Measurements from ENCODE around the gene MGAT1.

MGAT1 gene

GRCh38 chr5:180803181-180804128 is 849 bp upstream of the MGAT1 start:
- no peaks in the 10 kb centered on the region for H3K27me3 ChIP-seq (ENCODE audit: control insufficient read depth in 1 of 2, insufficient read depth in 2 of 2, low read length in 2 of 2)
- peak overlapping the region; percentile 72 to 85 for H3K9ac ChIP-seq (ENCODE audit: low read length in 2 of 2)
- peak overlapping the region; percentile 84 for H3K27ac ChIP-seq (ENCODE audit: low read length)
- H3K9me3 ChIP-seq (ENCODE audit: control insufficient read depth in 2 of 2, low read length in 2 of 2), result no peaks in the 10 kb centered on the region
- peak overlapping the region; percentile 40 to 86 for H3K4me3 ChIP-seq (ENCODE audit: low read length in 2 of 2)
- peaks cover 0 to 10% of the 10 kb centered on the region in 2 donors for H3K36me3 ChIP-seq (ENCODE audit: control insufficient read depth in 2 of 2, insufficient read depth in 2 of 2, low read length in 2 of 2)
- peaks cover 76% of the 10 kb centered on the region for H3K4me1 ChIP-seq (ENCODE audit: control insufficient read depth, insufficient read depth, low read length)

DNA sequence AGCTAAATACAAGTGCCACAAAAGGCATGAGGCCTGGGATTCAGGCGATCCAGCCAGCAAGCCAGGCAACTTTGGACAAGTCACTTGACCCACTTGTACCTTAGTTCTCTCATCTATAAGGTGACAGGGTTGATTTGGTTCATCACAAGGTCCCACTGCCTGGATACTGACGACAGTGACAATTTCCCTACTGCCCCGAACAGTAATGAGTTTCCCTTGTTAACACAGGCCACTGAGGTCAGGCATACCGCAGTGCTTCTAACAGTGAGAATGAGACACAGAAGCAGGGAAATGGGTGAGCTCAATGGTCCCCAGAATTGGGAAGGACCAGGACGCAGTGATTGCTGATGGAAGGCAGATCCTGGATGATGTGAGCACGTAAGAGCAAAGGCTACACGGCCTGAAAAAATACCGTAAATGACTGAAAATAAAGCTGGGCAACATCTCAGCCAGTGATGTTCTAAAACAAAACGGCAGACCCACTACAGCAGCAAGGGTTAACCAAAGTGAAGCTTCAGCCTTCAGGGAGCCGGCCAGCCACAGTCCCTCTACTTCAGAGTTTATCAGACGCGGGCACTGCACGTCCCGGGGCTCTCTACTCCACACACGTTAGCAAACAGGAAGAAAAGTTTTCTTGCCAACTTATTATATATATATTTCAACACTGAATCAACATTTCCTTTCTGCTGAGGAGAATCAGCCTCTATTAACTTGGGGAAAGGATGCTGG is 846 bp downstream of the MGAT1 start:
- H3K27me3 ChIP-seq (ENCODE audit: control insufficient read depth in 1 of 2, insufficient read depth in 2 of 2, low read length in 2 of 2), result no peaks in the 10 kb centered on the region
- peak overlapping the region; percentile 82 for H3K27ac ChIP-seq (ENCODE audit: low read length)
- H3K9me3 ChIP-seq (ENCODE audit: control insufficient read depth in 2 of 2, low read length in 2 of 2), result no peaks in the 10 kb centered on the region
- H3K36me3 ChIP-seq (ENCODE audit: control insufficient read depth in 2 of 2, insufficient read depth in 2 of 2, low read length in 2 of 2), result peaks cover 0 to 8% of the 10 kb centered on the region in 2 donors
- peaks cover 73% of the 10 kb centered on the region for H3K4me1 ChIP-seq (ENCODE audit: control insufficient read depth, insufficient read depth, low read length)
- H3K9ac ChIP-seq (ENCODE audit: low read length in 2 of 2), result peak overlapping the region; percentile 83 to 85
- H3K4me3 ChIP-seq (ENCODE audit: low read length in 2 of 2), result peak overlapping the region; percentile 72 to 86

GRCh38 chr5:180799902-180800801 is 2.5 kb downstream of the MGAT1 start:
- Histone ChIP-seq H3K9ac (ENCODE audit: low read length in 2 of 2) (peak overlapping the region in 1 of 2 donors; percentile 47), H3K36me3 (ENCODE audit: control insufficient read depth in 2 of 2, insufficient read depth in 2 of 2, low read length in 2 of 2) (peaks cover 3 to 5% of the 10 kb centered on the region in 2 donors), H3K27me3 (ENCODE audit: control insufficient read depth in 1 of 2, insufficient read depth in 2 of 2, low read length in 2 of 2) (no peaks in the 10 kb centered on the region), H3K9me3 (ENCODE audit: control insufficient read depth in 2 of 2, low read length in 2 of 2) (no peaks in the 10 kb centered on the region), H3K27ac (ENCODE audit: low read length) (peak overlapping the region; percentile 32), H3K4me1 (ENCODE audit: control insufficient read depth, insufficient read depth, low read length) (peaks cover 67% of the 10 kb centered on the region), H3K4me3 (ENCODE audit: low read length in 2 of 2) (peak overlapping the region in 1 of 2 donors; percentile 44)

DNA sequence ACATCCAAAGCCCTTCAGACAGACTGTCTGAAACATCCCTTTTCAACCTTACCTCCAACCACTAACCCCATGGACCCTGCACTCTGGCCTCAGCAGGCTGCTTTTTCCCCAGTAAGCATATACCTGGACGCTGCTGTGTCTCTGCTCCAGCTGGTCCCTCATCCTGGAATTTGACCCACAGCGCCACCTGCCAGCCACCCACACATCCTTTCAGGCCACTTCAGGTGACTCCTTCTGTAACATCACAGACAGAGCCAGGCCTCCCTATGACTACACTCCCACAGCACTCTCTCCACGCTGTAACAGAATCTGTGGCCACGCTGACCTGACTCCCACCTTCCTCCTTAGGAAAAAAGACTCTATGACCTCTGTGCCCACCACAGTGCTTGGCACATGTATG is 3.4 kb downstream of the MGAT1 start:
- Histone ChIP-seq H3K4me1 (ENCODE audit: control insufficient read depth, insufficient read depth, low read length) (peaks cover 58% of the 10 kb centered on the region), H3K36me3 (ENCODE audit: control insufficient read depth in 2 of 2, insufficient read depth in 2 of 2, low read length in 2 of 2) (peaks cover 3 to 7% of the 10 kb centered on the region in 2 donors), H3K9ac (ENCODE audit: low read length in 2 of 2) (no peak overlapping the region), H3K4me3 (ENCODE audit: low read length in 2 of 2) (peak overlapping the region in 1 of 2 donors; percentile 44), H3K9me3 (ENCODE audit: control insufficient read depth in 2 of 2, low read length in 2 of 2) (no peaks in the 10 kb centered on the region), H3K27me3 (ENCODE audit: control insufficient read depth in 1 of 2, insufficient read depth in 2 of 2, low read length in 2 of 2) (no peaks in the 10 kb centered on the region), H3K27ac (ENCODE audit: low read length) (peak overlapping the region; percentile 6)

GRCh38 chr5:180798193-180798592 is 4.4 kb downstream of the MGAT1 start:
- no peak overlapping the region for H3K9ac ChIP-seq (ENCODE audit: low read length in 2 of 2)
- H3K36me3 ChIP-seq (ENCODE audit: control insufficient read depth in 2 of 2, insufficient read depth in 2 of 2, low read length in 2 of 2), result peaks cover 3 to 7% of the 10 kb centered on the region in 2 donors
- H3K4me3 ChIP-seq (ENCODE audit: low read length in 2 of 2), result peak overlapping the region in 1 of 2 donors; percentile 15
- no peaks in the 10 kb centered on the region for H3K9me3 ChIP-seq (ENCODE audit: control insufficient read depth in 2 of 2, low read length in 2 of 2)
- no peak overlapping the region for H3K27ac ChIP-seq (ENCODE audit: low read length)
- peaks cover 51% of the 10 kb centered on the region for H3K4me1 ChIP-seq (ENCODE audit: control insufficient read depth, insufficient read depth, low read length)
- H3K27me3 ChIP-seq (ENCODE audit: control insufficient read depth in 1 of 2, insufficient read depth in 2 of 2, low read length in 2 of 2), result no peaks in the 10 kb centered on the region

DNA sequence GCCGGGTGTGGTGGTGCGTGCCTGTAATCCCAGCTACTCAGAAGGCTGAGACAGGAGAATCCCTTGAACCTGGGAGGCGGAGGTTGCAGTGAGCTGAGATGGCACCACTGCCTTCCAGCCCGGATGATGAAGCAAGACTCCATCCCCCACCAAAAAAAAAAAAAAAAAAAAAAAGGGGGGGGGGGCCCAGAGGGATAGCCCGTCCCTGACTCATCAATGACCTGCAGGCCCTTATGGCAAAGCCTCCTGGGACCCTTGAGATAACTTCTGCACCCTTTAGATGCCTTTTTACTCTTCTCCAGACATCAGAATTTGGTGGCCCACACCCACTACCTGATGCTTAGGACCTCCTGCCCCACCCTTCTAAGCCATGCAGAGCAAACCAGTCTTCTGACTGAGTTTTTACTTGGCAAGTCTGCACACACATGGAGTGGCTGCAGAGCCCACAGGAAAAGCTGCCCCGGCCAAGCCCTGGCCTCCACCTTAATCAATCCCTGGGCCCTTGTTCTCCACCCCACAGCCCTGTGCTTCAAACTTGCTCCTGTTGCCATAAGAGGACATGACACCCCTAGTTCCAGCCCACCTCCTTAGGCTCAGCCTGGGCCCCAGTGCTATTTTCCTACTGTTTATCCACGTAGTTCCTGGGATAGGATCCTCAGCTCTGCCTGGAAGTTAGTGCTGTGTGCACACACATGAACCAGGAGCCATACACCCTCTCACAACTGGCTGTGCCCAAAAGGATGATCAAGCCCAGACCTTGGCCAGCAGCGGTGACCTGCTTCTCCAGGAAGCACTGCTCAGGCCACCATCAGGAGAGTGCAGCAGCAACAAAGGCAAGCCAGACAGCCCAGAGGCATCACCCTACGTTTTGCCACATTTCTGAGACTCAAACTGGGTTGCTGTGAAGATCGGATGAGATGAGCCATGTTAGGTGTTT is 5.1 kb downstream of the MGAT1 start:
- Histone ChIP-seq H3K4me1 (ENCODE audit: control insufficient read depth, insufficient read depth, low read length) (peaks cover 48% of the 10 kb centered on the region), H3K27ac (ENCODE audit: low read length) (no peak overlapping the region), H3K4me3 (ENCODE audit: low read length in 2 of 2) (peak overlapping the region in 1 of 2 donors; percentile 35), H3K27me3 (ENCODE audit: control insufficient read depth in 1 of 2, insufficient read depth in 2 of 2, low read length in 2 of 2) (no peaks in the 10 kb centered on the region), H3K9ac (ENCODE audit: low read length in 2 of 2) (no peak overlapping the region), H3K36me3 (ENCODE audit: control insufficient read depth in 2 of 2, insufficient read depth in 2 of 2, low read length in 2 of 2) (peaks cover 3 to 7% of the 10 kb centered on the region in 2 donors), H3K9me3 (ENCODE audit: control insufficient read depth in 2 of 2, low read length in 2 of 2) (no peaks in the 10 kb centered on the region)

DNA sequence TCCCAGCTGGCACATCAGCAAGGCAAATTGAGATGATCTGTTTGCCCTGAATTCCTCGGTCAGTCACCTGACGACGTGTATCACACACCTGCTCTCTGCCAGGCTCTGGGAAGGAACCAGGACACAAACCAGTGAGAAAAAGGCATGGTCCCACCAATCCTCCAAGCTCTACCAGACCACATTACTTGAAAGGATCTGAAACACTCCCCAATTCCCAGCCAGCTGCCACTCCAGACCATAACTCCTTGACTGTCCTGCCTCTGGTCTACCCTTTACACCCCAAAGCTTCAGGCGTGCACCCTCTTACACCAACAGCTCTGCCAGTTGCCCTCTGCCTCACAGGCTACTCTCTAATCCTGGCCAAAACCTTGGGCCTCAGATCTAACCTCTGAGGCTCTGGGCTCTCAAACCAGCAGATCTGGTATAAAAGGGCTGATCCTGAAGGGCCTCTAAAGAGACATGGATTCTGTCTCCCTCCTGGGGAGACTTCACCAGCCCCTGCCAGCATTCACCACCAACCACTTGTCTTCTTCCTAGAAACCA is 6.8 kb downstream of the MGAT1 start:
- H3K4me1 ChIP-seq (ENCODE audit: control insufficient read depth, insufficient read depth, low read length), result peaks cover 36% of the 10 kb centered on the region
- no peak overlapping the region for H3K27ac ChIP-seq (ENCODE audit: low read length)
- H3K36me3 ChIP-seq (ENCODE audit: control insufficient read depth in 2 of 2, insufficient read depth in 2 of 2, low read length in 2 of 2), result peaks cover 17 to 23% of the 10 kb centered on the region in 2 donors
- H3K4me3 ChIP-seq (ENCODE audit: low read length in 2 of 2), result no peak overlapping the region
- no peaks in the 10 kb centered on the region for H3K9me3 ChIP-seq (ENCODE audit: control insufficient read depth in 2 of 2, low read length in 2 of 2)
- no peak overlapping the region for H3K9ac ChIP-seq (ENCODE audit: low read length in 2 of 2)
- no peaks in the 10 kb centered on the region for H3K27me3 ChIP-seq (ENCODE audit: control insufficient read depth in 1 of 2, insufficient read depth in 2 of 2, low read length in 2 of 2)

- Histone ChIP-seq H3K27me3 (ENCODE audit: control insufficient read depth in 1 of 2, insufficient read depth in 2 of 2, low read length in 2 of 2) (no peaks in the 10 kb centered on the region), H3K9me3 (ENCODE audit: control insufficient read depth in 2 of 2, low read length in 2 of 2) (no peaks in the 10 kb centered on the region), H3K4me3 (ENCODE audit: low read length in 2 of 2) (no peak overlapping the region), H3K27ac (ENCODE audit: low read length) (no peak overlapping the region), H3K9ac (ENCODE audit: low read length in 2 of 2) (no peak overlapping the region), H3K36me3 (ENCODE audit: control insufficient read depth in 2 of 2, insufficient read depth in 2 of 2, low read length in 2 of 2) (peaks cover 30 to 33% of the 10 kb centered on the region in 2 donors), H3K4me1 (ENCODE audit: control insufficient read depth, insufficient read depth, low read length) (peaks cover 14% of the 10 kb centered on the region)
These were observed 9.7 kb downstream of the MGAT1 start for GRCh38 chr5:180792965-180793287.

GRCh38 chr5:180792287-180792964 is 10.2 kb downstream of the MGAT1 start:
- no peaks in the 10 kb centered on the region for H3K9me3 ChIP-seq (ENCODE audit: control insufficient read depth in 2 of 2, low read length in 2 of 2)
- H3K36me3 ChIP-seq (ENCODE audit: control insufficient read depth in 2 of 2, insufficient read depth in 2 of 2, low read length in 2 of 2), result peaks cover 30 to 33% of the 10 kb centered on the region in 2 donors

More at GRCh38 chr5:180792287-180792964, 10.2 kb downstream of the MGAT1 start:
- Histone ChIP-seq H3K9ac (ENCODE audit: low read length in 2 of 2) (no peak overlapping the region), H3K27ac (ENCODE audit: low read length) (no peak overlapping the region), H3K4me3 (ENCODE audit: low read length in 2 of 2) (no peak overlapping the region), H3K27me3 (ENCODE audit: control insufficient read depth in 1 of 2, insufficient read depth in 2 of 2, low read length in 2 of 2) (no peaks in the 10 kb centered on the region), H3K4me1 (ENCODE audit: control insufficient read depth, insufficient read depth, low read length) (peaks cover 10% of the 10 kb centered on the region)

All from stomach smooth muscle (tissue), 2 donors.